SIG-M5 treated with dmso at 0.1 percent for 504 hours (cell line): ENCODE measurements around the gene DTX4.
A peak's percentile ranks its signal among the peaks of the same experiment; 100 is the strongest.

ENCODE experiments used
- DNase-seq: peaks from one replicate; lab custom pipeline; 2025; ENCODE audit not compliant: unreplicated experiment; lab: John Stamatoyannopoulos, UW

DTX4 gene

GRCh38 chr11:59189986-59190385 lies 18.1 kb downstream of the DTX4 start:
- DNase-seq = no peak

- no peak for DNase-seq
These were observed 19.2 kb downstream of the DTX4 start for GRCh38 chr11:59191095-59191494.

GRCh38 chr11:59191890-59192289 lies 20.0 kb downstream of the DTX4 start:
- DNase-seq = no peak

- no peak for DNase-seq
These were observed 20.6 kb downstream of the DTX4 start for GRCh38 chr11:59192446-59193020.

- no peak for DNase-seq
These were observed 21.7 kb downstream of the DTX4 start for GRCh38 chr11:59193587-59194130.

GRCh38 chr11:59195586-59195985 lies 23.7 kb downstream of the DTX4 start:
- DNase-seq = no peak

GRCh38 chr11:59196777-59197176 lies 24.8 kb downstream of the DTX4 start:
- no peak for DNase-seq

- DNase-seq = no peak
These were observed 26.1 kb downstream of the DTX4 start for GRCh38 chr11:59197991-59198390.

GRCh38 chr11:59198726-59199125 lies 26.8 kb downstream of the DTX4 start:
- no peak for DNase-seq

- no peak for DNase-seq
These were observed 27.9 kb downstream of the DTX4 start for GRCh38 chr11:59199546-59200422.

GRCh38 chr11:59200423-59200746 lies 28.5 kb downstream of the DTX4 start:
- DNase-seq = no peak

- DNase-seq = no peak
These were observed 29.4 kb downstream of the DTX4 start for GRCh38 chr11:59201353-59201752.

- DNase-seq = no peak
These were observed 32.8 kb downstream of the DTX4 start for GRCh38 chr11:59204746-59205145.

GRCh38 chr11:59205648-59206047 lies 33.7 kb downstream of the DTX4 start:
- DNase-seq = no peak

- DNase-seq = peak; percentile 45
These were observed 34.7 kb downstream of the DTX4 start for GRCh38 chr11:59206635-59207034.

GRCh38 chr11:59207988-59208451 lies 36.1 kb downstream of the DTX4 start:
- peak; percentile 37 for DNase-seq

GRCh38 chr11:59208956-59209355 lies 37.0 kb downstream of the DTX4 start:
- no peak for DNase-seq

- DNase-seq = no peak
These were observed 40.3 kb downstream of the DTX4 start for GRCh38 chr11:59212222-59212621.

- DNase-seq = peak; percentile 72
These were observed 41.1 kb downstream of the DTX4 start, which contains the start of gene MPEG1 for GRCh38 chr11:59212744-59213631. Gene MPEG1 (minus strand): TSS chr11:59212927. CDS start chr11:59212865, 62 bp downstream.

- no peak for DNase-seq
These were observed 42.4 kb downstream of the DTX4 start for GRCh38 chr11:59214141-59214893.
